ENCODE results near the gene FAM120AOS. TPM values are rescaled to one million over a fixed set of nuclear protein-coding genes. Genes with fewer than 3 reads are reported as not detected.

Gene FAM120AOS
- total RNA-seq = 45.9 and 52.0 TPM in 2 replicates
- long read RNA-seq, full-length matches to known transcripts = 12 of 24 reads
- long read RNA-seq, partial matches to known transcripts = 0 of 24 reads
- long read RNA-seq, other reads (novel, unspliced or antisense) = 12 of 24 reads

GRCh38 chr9:93453047-93453914, at the start of gene FAM120AOS:
TSS of gene FAM120AOS (minus strand) at chr9:93453581. CDS start at chr9:93452709, 872 bp downstream.
- DNase-seq (ENCODE audit: low read depth, low spot score) = peak; percentile 69
- Mint-ChIP-seq H3K27ac (ENCODE audit: unreplicated experiment) (peak within 1 kb of the TSS; percentile 14), H3K27me3 (ENCODE audit: low read depth) (no peaks in the 10 kb centered on the region), H3K4me1 (peaks cover 37% of the 10 kb centered on the region), H3K36me3 (ENCODE audit: low read depth) (no peaks in the 10 kb centered on the region), H3K4me3 (peak within 1 kb of the TSS; percentile 92), H3K9me3 (no peaks in the 10 kb centered on the region)
- no peak for TF ChIP-seq CTCF (conservative IDR thresholded peaks at IDR 0.05)

GRCh38 chr9:93501406-93501805, 48.0 kb upstream of the FAM120AOS start:
- H3K4me3 Mint-ChIP-seq = no peak overlapping the region
- H3K27ac Mint-ChIP-seq (ENCODE audit: unreplicated experiment) = no peak overlapping the region
- H3K4me1 Mint-ChIP-seq = peaks cover 6% of the 10 kb centered on the region
- H3K27me3 Mint-ChIP-seq (ENCODE audit: low read depth) = no peaks in the 10 kb centered on the region
- peaks cover 35% of the 10 kb centered on the region for H3K36me3 Mint-ChIP-seq (ENCODE audit: low read depth)
- TF ChIP-seq CTCF (conservative IDR thresholded peaks at IDR 0.05) = no peak
- no peak for DNase-seq (ENCODE audit: low read depth, low spot score)
- no peaks in the 10 kb centered on the region for H3K9me3 Mint-ChIP-seq

GRCh38 chr9:93500571-93501298, 47.4 kb upstream of the FAM120AOS start:
- no peak for TF ChIP-seq CTCF (conservative IDR thresholded peaks at IDR 0.05)
- no peak overlapping the region for H3K27ac Mint-ChIP-seq (ENCODE audit: unreplicated experiment)
- peaks cover 32% of the 10 kb centered on the region for H3K36me3 Mint-ChIP-seq (ENCODE audit: low read depth)
- no peak for DNase-seq (ENCODE audit: low read depth, low spot score)
- H3K9me3 Mint-ChIP-seq = no peaks in the 10 kb centered on the region
- H3K4me1 Mint-ChIP-seq = peaks cover 6% of the 10 kb centered on the region
- no peak overlapping the region for H3K4me3 Mint-ChIP-seq
- no peaks in the 10 kb centered on the region for H3K27me3 Mint-ChIP-seq (ENCODE audit: low read depth)

GRCh38 chr9:93496285-93496684, 42.9 kb upstream of the FAM120AOS start:
- Mint-ChIP-seq H3K27me3 (ENCODE audit: low read depth) (no peaks in the 10 kb centered on the region), H3K36me3 (ENCODE audit: low read depth) (peaks cover 28% of the 10 kb centered on the region), H3K9me3 (no peaks in the 10 kb centered on the region), H3K27ac (ENCODE audit: unreplicated experiment) (no peak overlapping the region), H3K4me3 (no peak overlapping the region), H3K4me1 (peaks cover 6% of the 10 kb centered on the region)
- DNase-seq (ENCODE audit: low read depth, low spot score) = no peak
- no peak for TF ChIP-seq CTCF (conservative IDR thresholded peaks at IDR 0.05)

- Mint-ChIP-seq H3K27ac (ENCODE audit: unreplicated experiment) (no peak overlapping the region), H3K4me3 (no peak overlapping the region), H3K27me3 (ENCODE audit: low read depth) (no peaks in the 10 kb centered on the region), H3K9me3 (no peaks in the 10 kb centered on the region), H3K4me1 (peaks cover 5% of the 10 kb centered on the region), H3K36me3 (ENCODE audit: low read depth) (peaks cover 17% of the 10 kb centered on the region)
- no peak for TF ChIP-seq CTCF (conservative IDR thresholded peaks at IDR 0.05)
- DNase-seq (ENCODE audit: low read depth, low spot score) = no peak
Observed at GRCh38 chr9:93493949-93494348, 40.6 kb upstream of the FAM120AOS start.
